Liver (tissue), 10 donors: ENCODE measurements around the gene E2F4. TPM values are rescaled to one million over a fixed set of nuclear protein-coding genes. Genes with fewer than 3 reads are reported as not detected.

Experiments used
- DNase-seq: peaks from one replicate; pipeline ENCODE4 v3.0.0-alpha.2; 2017; ENCODE audit warnings: low spot score
- H3K27ac ChIP-seq, 2 donors: one replicate each; pipeline ENCODE4 v1.7.0; 2013; ENCODE audit warnings: inconsistent platforms in 2 of 2, low read length in 2 of 2, control low read depth in 1 of 2, low read depth in 1 of 2, mild to moderate bottlenecking in 1 of 2
- H3K27me3 ChIP-seq, 4 donors: one replicate each; pipeline versions ENCODE4 v1.6.1 to v1.7.0; 2013; ENCODE audit warnings: low read length in 3 of 4, inconsistent platforms in 1 of 4, mild to moderate bottlenecking in 1 of 4, moderate library complexity in 1 of 4; ENCODE audit not compliant: control insufficient read depth in 4 of 4, insufficient read depth in 4 of 4
- H3K36me3 ChIP-seq, 4 donors: one replicate each; pipeline versions ENCODE4 v1.6.1 to v1.7.0; 2013; ENCODE audit warnings: low read length in 3 of 4, mild to moderate bottlenecking in 3 of 4, low read depth in 1 of 4, moderate library complexity in 1 of 4; ENCODE audit not compliant: control insufficient read depth in 4 of 4, insufficient read depth in 3 of 4
- H3K4me1 ChIP-seq, 4 donors: one replicate each; pipeline versions ENCODE4 v1.6.1 to v1.7.0; 2013; ENCODE audit warnings: low read length in 3 of 4, mild to moderate bottlenecking in 3 of 4, moderate library complexity in 1 of 4; ENCODE audit not compliant: control insufficient read depth in 4 of 4, insufficient read depth in 4 of 4
- H3K4me3 ChIP-seq, 3 donors: one replicate each; pipeline versions ENCODE4 v1.6.1 to v1.7.0; 2013; ENCODE audit warnings: low read length in 3 of 3, control low read depth in 1 of 3, low read depth in 1 of 3, mild to moderate bottlenecking in 1 of 3
- H3K9ac ChIP-seq, 2 donors: one replicate each; pipeline ENCODE4 v1.7.0; 2013; ENCODE audit warnings: low read length in 2 of 2, mild to moderate bottlenecking in 2 of 2, moderate library complexity in 2 of 2, control low read depth in 1 of 2, low read depth in 1 of 2
- H3K9me3 ChIP-seq, 4 donors: one replicate each; pipeline versions ENCODE4 v1.6.1 to v1.7.0; 2013; ENCODE audit warnings: low read length in 3 of 4; ENCODE audit not compliant: control insufficient read depth in 4 of 4
- EGR1 ChIP-seq, 2 donors: IDR thresholded peaks; 2 replicates each; pipeline ENCODE4 v1.6.1; 2016 to 2018; ENCODE audit warnings: antibody characterized with exemption in 2 of 2, low read depth in 2 of 2
- FOXA2 ChIP-seq: IDR thresholded peaks from 2 replicates; pipeline ENCODE4 v1.6.1; 2016; ENCODE audit warnings: antibody characterized with exemption
- GABPA ChIP-seq, 2 donors: IDR thresholded peaks in 1 of 2; conservative IDR thresholded peaks in 1 of 2; 2 replicates each; pipeline ENCODE4 v1.6.1; 2016; ENCODE audit warnings: antibody characterized with exemption in 2 of 2, mild to moderate bottlenecking in 1 of 2, moderate library complexity in 1 of 2
- HNF4A ChIP-seq, 2 donors: conservative IDR thresholded peaks; 2 replicates each; pipeline ENCODE4 v1.6.1; 2016; ENCODE audit warnings: antibody characterized with exemption in 2 of 2, mild to moderate bottlenecking in 2 of 2
- JUND ChIP-seq, 2 donors: IDR thresholded peaks; 2 replicates each; pipeline ENCODE4 v1.6.1; 2016; ENCODE audit warnings: antibody characterized with exemption in 2 of 2
- NR2F2 ChIP-seq: IDR thresholded peaks from 2 replicates; pipeline ENCODE4 v1.6.1; 2016; ENCODE audit warnings: antibody characterized with exemption
- RAD21 ChIP-seq, 2 donors: IDR thresholded peaks; 2 replicates each; pipeline ENCODE4 v1.6.1; 2016; ENCODE audit warnings: antibody characterized with exemption in 2 of 2, mild to moderate bottlenecking in 2 of 2
- REST ChIP-seq: IDR thresholded peaks from 2 replicates; pipeline ENCODE4 v1.6.1; 2016; ENCODE audit warnings: antibody characterized with exemption, mild to moderate bottlenecking
- RXRA ChIP-seq, 2 donors: IDR thresholded peaks; 2 replicates each; pipeline ENCODE4 v1.6.1; 2017 to 2018; ENCODE audit warnings: antibody characterized with exemption in 2 of 2, mild to moderate bottlenecking in 1 of 2
- TAF1 ChIP-seq: conservative IDR thresholded peaks from 2 replicates; pipeline ENCODE4 v1.6.1; 2016; ENCODE audit warnings: antibody characterized with exemption, mild to moderate bottlenecking
- YY1 ChIP-seq: IDR thresholded peaks from 2 replicates; pipeline ENCODE4 v1.6.1; 2016; ENCODE audit warnings: antibody characterized with exemption, mild to moderate bottlenecking
- ZBTB33 ChIP-seq: IDR thresholded peaks from 2 replicates; pipeline ENCODE4 v1.6.1; 2016; ENCODE audit warnings: antibody characterized with exemption
- WGBS: extraction: QIAGEN DNeasy Blood & Tissue Kit; methylation state at CpG from one replicate; pipeline ENCODE4 v1.1.7; 2013; 5-methylcytosine and 5-hydroxymethylcytosine counted together
- polyA plus RNA-seq, 2 donors: library from polyadenylated mRNA; stranded (reverse) in 1 of 2; unstranded in 1 of 2; fragments of 200-250 nt in 1 of 2; fragments of >200 nt in 1 of 2; fragmentation: Nextera tagmentation in 1 of 2; extraction: Ambion mirVana in 1 of 2; gene quantifications; one replicate each; pipeline versions ENCODE4 v1.2.1 to v1.2.3, GENCODE V29; 2013 to 2015
- small RNA-seq: library from RNA; depleted of rRNA; stranded (forward); fragments of <200 nt; gene quantifications from one replicate; pipeline ENCODE3, GENCODE V24; 2014
- total RNA-seq, 2 donors: library from RNA; depleted of rRNA; stranded (reverse); fragments of >200 nt; gene quantifications; one replicate each; pipeline ENCODE4 v1.2.3, GENCODE V29; 2014
- TF ChIP-seq, protein P1 (sequence below): fragments of 150-350 bp; IDR thresholded peaks from 2 replicates; pipeline ENCODE4 v1.5.1; 2017; ENCODE audit warnings: improper control_type of control experiment, low read depth, low read length; ENCODE audit not compliant: missing input control
- TF ChIP-seq, protein P2 (sequence below): IDR thresholded peaks from 2 replicates; pipeline ENCODE4 v1.6.1; 2016; ENCODE audit warnings: antibody characterized with exemption
- TF ChIP-seq, protein P3 (sequence below): IDR thresholded peaks from 2 replicates; pipeline ENCODE4 v1.6.1; 2016; ENCODE audit warnings: antibody characterized with exemption
- donor health status: healthy.
- donor health status: healthy.
- donor health status: healthy.
- donor health status: healthy.
- donor health status: healthy.

E2F4 gene
- total and polyA plus RNA-seq, 4 donors, result 18.1 to 107 (median 30.0) TPM

GRCh38 chr16:67248073-67248400, 56.1 kb downstream of the E2F4 start:
- no peak overlapping the region for H3K9ac ChIP-seq
- H3K36me3 ChIP-seq, result no peaks in the 10 kb centered on the region
- H3K4me3 ChIP-seq, result peak overlapping the region in 1 of 3 donors; percentile 43
- H3K27ac ChIP-seq, result no peak overlapping the region
- peaks cover 17 to 44% (median 31%) of the 10 kb centered on the region in 4 donors for H3K4me1 ChIP-seq
- no peaks in the 10 kb centered on the region for H3K9me3 ChIP-seq
- no peak for DNase-seq
- 10% methylated on average over 7 of the region's 7 CpGs for WGBS
- TF ChIP-seq RAD21 (IDR thresholded peaks at IDR 0.05) (no peak), EGR1 (IDR thresholded peaks at IDR 0.05; ENCODE audit: low read depth in 2 of 2) (no peak), GABPA (IDR thresholded peaks at IDR 0.05 in 1 of 2, conservative IDR thresholded peaks at IDR 0.05 in 1 of 2) (no peak), NR2F2 (no peak), HNF4A (conservative IDR thresholded peaks at IDR 0.05) (no peak), ZBTB33 (no peak), TAF1 (no peak), RXRA (IDR thresholded peaks at IDR 0.05) (no peak), REST (no peak), JUND (IDR thresholded peaks at IDR 0.05) (no peak), FOXA2 (no peak), YY1 (no peak)
- TF ChIP-seq, protein P1, sequence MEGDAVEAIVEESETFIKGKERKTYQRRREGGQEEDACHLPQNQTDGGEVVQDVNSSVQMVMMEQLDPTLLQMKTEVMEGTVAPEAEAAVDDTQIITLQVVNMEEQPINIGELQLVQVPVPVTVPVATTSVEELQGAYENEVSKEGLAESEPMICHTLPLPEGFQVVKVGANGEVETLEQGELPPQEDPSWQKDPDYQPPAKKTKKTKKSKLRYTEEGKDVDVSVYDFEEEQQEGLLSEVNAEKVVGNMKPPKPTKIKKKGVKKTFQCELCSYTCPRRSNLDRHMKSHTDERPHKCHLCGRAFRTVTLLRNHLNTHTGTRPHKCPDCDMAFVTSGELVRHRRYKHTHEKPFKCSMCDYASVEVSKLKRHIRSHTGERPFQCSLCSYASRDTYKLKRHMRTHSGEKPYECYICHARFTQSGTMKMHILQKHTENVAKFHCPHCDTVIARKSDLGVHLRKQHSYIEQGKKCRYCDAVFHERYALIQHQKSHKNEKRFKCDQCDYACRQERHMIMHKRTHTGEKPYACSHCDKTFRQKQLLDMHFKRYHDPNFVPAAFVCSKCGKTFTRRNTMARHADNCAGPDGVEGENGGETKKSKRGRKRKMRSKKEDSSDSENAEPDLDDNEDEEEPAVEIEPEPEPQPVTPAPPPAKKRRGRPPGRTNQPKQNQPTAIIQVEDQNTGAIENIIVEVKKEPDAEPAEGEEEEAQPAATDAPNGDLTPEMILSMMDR, result no peak
- TF ChIP-seq, protein P2, sequence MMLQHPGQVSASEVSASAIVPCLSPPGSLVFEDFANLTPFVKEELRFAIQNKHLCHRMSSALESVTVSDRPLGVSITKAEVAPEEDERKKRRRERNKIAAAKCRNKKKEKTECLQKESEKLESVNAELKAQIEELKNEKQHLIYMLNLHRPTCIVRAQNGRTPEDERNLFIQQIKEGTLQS, result no peak
- TF ChIP-seq, protein P3, sequence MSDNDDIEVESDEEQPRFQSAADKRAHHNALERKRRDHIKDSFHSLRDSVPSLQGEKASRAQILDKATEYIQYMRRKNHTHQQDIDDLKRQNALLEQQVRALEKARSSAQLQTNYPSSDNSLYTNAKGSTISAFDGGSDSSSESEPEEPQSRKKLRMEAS, result no peak
- H3K27me3 ChIP-seq, result peaks cover 0 to 13% (median 1%) of the 10 kb centered on the region in 4 donors

Small RNA genes lying within 50 kb of the gene (small RNA-seq; reads per million reads assigned to genes)
- 2.3 reads per million, percentile 88 among the genes with 10 or more reads in this experiment for gene MIR328

Other genes starting within 250 kb of the E2F4 start
- 10 to 100 TPM in 1 of 2 donors, under 1 TPM in 1; 0.19 to 28.3 TPM for gene CES3, start 230.9 kb upstream of the E2F4 start, total RNA-seq
- gene CES3, start 230.9 kb upstream of the E2F4 start, polyA plus RNA-seq, result 10 to 100 TPM; 12.3 to 12.7 TPM
- gene CES4A, start 203.6 kb upstream of the E2F4 start, total RNA-seq, result 10 to 100 TPM in 1 of 2 donors, 1 to 10 TPM in 1; 1.6 to 20.5 TPM
- gene CES4A, start 203.6 kb upstream of the E2F4 start, polyA plus RNA-seq, result 10 to 100 TPM in 1 of 2 donors, 1 to 10 TPM in 1; 5.4 to 17.1 TPM
- gene CBFB, start 163.0 kb upstream of the E2F4 start, total RNA-seq, result 10 to 100 TPM; 14.4 to 19.3 TPM
- 1 to 10 TPM; 6.8 to 8.0 TPM for gene CBFB, start 163.0 kb upstream of the E2F4 start, polyA plus RNA-seq
- 10 to 100 TPM; 29.1 to 42.4 TPM for gene PHAF1, start 82.2 kb upstream of the E2F4 start, total RNA-seq
- gene PHAF1, start 82.2 kb upstream of the E2F4 start, polyA plus RNA-seq, result 10 to 100 TPM; 26.6 to 27.7 TPM
- 1 to 10 TPM; 1.2 to 2.3 TPM for gene B3GNT9, start 41.2 kb upstream of the E2F4 start, total RNA-seq
- gene B3GNT9, start 41.2 kb upstream of the E2F4 start, polyA plus RNA-seq, result 1 to 10 TPM in 1 of 2 donors, under 1 TPM in 1; 0.43 to 1.6 TPM
- gene TRADD, start 32.2 kb upstream of the E2F4 start, total RNA-seq, result 10 to 100 TPM in 1 of 2 donors, 1 to 10 TPM in 1; 5.7 to 10.5 TPM
- gene TRADD, start 32.2 kb upstream of the E2F4 start, polyA plus RNA-seq, result 10 to 100 TPM in 1 of 2 donors, 1 to 10 TPM in 1; 9.7 to 10.8 TPM
- 1 to 10 TPM; 1.4 to 9.2 TPM for gene FBXL8, start 32.2 kb upstream of the E2F4 start, total RNA-seq
- 1 to 10 TPM; 6.1 to 6.2 TPM for gene FBXL8, start 32.2 kb upstream of the E2F4 start, polyA plus RNA-seq
- 1 to 10 TPM in 1 of 2 donors, under 1 TPM in 1; 0.42 to 5.1 TPM for gene HSF4, start 27.4 kb upstream of the E2F4 start, total RNA-seq
- 1 to 10 TPM; 3.8 to 4.9 TPM for gene HSF4, start 27.4 kb upstream of the E2F4 start, polyA plus RNA-seq
- 1 to 10 TPM; 3.0 to 9.9 TPM for gene NOL3, start 21.6 kb upstream of the E2F4 start, total RNA-seq
- gene NOL3, start 21.6 kb upstream of the E2F4 start, polyA plus RNA-seq, result 10 to 100 TPM; 11.4 to 18.0 TPM
- gene MATCAP1, start 8.2 kb upstream of the E2F4 start, total RNA-seq, result 1 to 10 TPM; 2.7 to 4.8 TPM
- 1 to 10 TPM; 1.5 to 3.8 TPM for gene MATCAP1, start 8.2 kb upstream of the E2F4 start, polyA plus RNA-seq
- 1 to 10 TPM; 2.2 to 3.3 TPM for gene EXOC3L1, start 2.0 kb upstream of the E2F4 start, total RNA-seq
- gene EXOC3L1, start 2.0 kb upstream of the E2F4 start, polyA plus RNA-seq, result 1 to 10 TPM; 1.1 to 3.7 TPM
- 1 to 10 TPM; 3.8 TPM for gene ELMO3, start 7.0 kb downstream of the E2F4 start, total RNA-seq
- gene ELMO3, start 7.0 kb downstream of the E2F4 start, polyA plus RNA-seq, result 1 to 10 TPM; 1.7 to 2.5 TPM
- 10 to 100 TPM; 22.3 to 42.2 TPM for gene TMEM208, start 35.0 kb downstream of the E2F4 start, total RNA-seq
- 100 to 1,000 TPM in 1 of 2 donors, 10 to 100 TPM in 1; 98.2 to 140 TPM for gene TMEM208, start 35.0 kb downstream of the E2F4 start, polyA plus RNA-seq
- gene FHOD1, start 55.3 kb downstream of the E2F4 start, total RNA-seq, result 1 to 10 TPM; 5.4 to 6.4 TPM
- 1 to 10 TPM; 2.2 to 2.9 TPM for gene FHOD1, start 55.3 kb downstream of the E2F4 start, polyA plus RNA-seq
- under 1 TPM; 0.05 to 0.25 TPM for gene SLC9A5, start 56.8 kb downstream of the E2F4 start, total RNA-seq
- gene SLC9A5, start 56.8 kb downstream of the E2F4 start, polyA plus RNA-seq, result under 1 TPM in 1 of 2 donors, not detected in 1; 0.09 TPM
- gene PLEKHG4, start 87.4 kb downstream of the E2F4 start, total RNA-seq, result 1 to 10 TPM; 1.1 to 2.6 TPM
- gene PLEKHG4, start 87.4 kb downstream of the E2F4 start, polyA plus RNA-seq, result under 1 TPM; 0.21 to 0.28 TPM
- under 1 TPM in 1 of 2 donors, not detected in 1; 0.28 TPM for gene KCTD19, start 134.6 kb downstream of the E2F4 start, total RNA-seq
- not detected for gene KCTD19, start 134.6 kb downstream of the E2F4 start, polyA plus RNA-seq
- under 1 TPM in 1 of 2 donors, not detected in 1; 0.08 TPM for gene LRRC36, start 134.7 kb downstream of the E2F4 start, total RNA-seq
- gene LRRC36, start 134.7 kb downstream of the E2F4 start, polyA plus RNA-seq, result not detected
- under 1 TPM; 0.28 to 0.84 TPM for gene TPPP3, start 201.3 kb downstream of the E2F4 start, total RNA-seq
- under 1 TPM; 0.35 to 0.75 TPM for gene TPPP3, start 201.3 kb downstream of the E2F4 start, polyA plus RNA-seq
- 1 to 10 TPM in 1 of 2 donors, under 1 TPM in 1; 0.33 to 1.6 TPM for gene ZDHHC1, start 224.3 kb downstream of the E2F4 start, total RNA-seq
- 1 to 10 TPM in 1 of 2 donors, under 1 TPM in 1; 0.53 to 1.6 TPM for gene ZDHHC1, start 224.3 kb downstream of the E2F4 start, polyA plus RNA-seq
- gene HSD11B2, start 239.0 kb downstream of the E2F4 start, total RNA-seq, result 1 to 10 TPM in 1 of 2 donors, under 1 TPM in 1; 0.51 to 6.7 TPM
- gene HSD11B2, start 239.0 kb downstream of the E2F4 start, polyA plus RNA-seq, result 1 to 10 TPM; 1.8 to 2.7 TPM